NCI-H128 (cell line): ENCODE results near the gene CCNJ.

Experiments
- DNase-seq: peaks from one replicate; lab custom pipeline; 2025; ENCODE audit not compliant: unreplicated experiment; lab: John Stamatoyannopoulos, UW

Gene CCNJ

DNA sequence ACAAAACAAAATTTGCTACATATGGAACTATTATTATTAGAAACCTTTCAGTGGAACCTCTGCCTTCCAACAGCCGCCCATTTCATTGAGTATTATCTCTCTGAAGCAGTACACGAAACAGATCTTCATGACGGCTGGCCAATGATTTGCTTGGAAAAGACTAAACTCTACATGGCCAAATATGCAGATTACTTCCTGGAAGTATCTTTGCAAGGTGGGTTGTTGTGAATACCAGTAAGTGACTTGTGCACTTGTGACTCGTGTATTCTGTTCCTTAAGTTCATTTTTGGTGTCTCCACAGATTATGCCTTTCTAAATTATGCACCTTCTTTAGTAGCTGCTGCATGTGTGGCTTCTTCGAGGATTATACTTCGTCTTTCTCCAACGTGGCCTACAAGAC lies 13.4 kb downstream of the CCNJ start:
- no peak for DNase-seq

DNA sequence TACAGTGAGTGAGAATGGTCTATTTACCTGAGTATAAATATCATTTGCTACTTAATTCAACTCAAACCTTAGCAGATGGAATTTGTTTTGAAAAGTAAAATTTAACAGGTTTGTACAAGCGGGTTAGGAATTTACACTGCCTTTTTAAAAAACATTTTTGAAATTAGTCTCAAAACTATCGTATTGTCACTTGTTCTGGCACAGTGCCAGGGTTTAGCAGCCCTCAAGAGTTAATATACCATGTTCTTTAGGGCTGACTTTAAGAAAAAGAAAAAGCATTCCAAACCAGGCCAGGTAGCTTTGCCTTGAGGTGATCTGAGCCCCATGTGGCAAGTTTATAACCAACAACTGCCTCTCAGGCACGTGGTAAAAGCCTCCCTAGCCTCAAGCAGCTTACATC lies 17.8 kb downstream of the CCNJ start:
- no peak for DNase-seq

DNA sequence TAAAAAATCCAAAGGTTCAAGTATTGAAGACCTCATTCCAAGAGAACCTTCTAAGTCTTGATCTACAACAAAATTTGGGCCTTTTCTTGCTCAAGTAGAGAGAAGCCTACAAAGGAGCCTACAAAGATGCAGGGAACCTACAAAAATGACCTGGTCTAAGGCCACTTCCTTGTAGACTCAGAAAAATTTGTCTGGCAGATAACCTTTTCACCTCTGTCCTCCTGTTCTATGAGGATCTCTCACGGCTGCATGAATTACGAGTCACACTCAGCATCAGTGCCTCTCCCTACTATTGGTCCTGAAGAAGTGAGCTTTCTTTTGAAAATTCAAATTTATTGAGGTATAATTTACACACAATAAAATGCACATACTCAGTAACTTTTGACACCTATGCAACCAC lies 29.3 kb downstream of the CCNJ start:
- no peak for DNase-seq

DNA sequence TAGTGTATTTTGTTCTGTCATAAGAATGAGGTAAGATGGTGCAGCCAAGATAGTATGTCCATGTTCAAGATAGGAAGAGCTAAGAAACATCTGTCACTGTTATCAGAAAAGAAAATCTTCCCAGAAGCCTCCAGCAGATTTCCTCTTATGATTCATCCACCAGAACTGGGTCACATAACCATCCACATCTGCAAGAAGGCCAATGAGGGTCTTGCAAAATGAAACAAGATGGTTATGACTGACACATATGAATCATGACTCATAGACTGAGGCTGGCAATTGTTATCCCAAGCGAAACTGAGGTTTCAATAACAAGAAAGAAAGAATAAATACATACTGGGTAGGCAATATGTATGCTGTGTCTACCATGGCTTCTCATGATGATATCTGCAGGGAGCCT lies 30.3 kb downstream of the CCNJ start:
- DNase-seq: no peak

DNA sequence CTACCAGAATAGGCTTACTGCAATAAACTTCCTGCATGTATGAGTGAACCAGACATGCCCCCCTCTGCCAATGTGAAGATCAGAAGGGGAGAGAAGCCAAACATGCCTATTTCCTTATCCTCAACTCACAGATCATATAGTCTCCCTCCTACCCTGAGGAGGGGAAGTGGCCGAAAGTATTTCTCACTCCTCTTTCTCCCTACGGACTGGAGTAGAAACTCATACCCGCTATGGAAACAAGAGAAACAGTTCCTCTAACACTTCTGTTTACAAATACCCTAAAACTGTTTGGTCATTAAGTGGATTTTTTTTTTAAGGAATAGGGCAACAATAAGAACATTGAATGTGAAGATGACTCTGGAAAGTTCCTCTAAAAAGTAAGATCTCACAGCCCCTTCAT lies 31.4 kb downstream of the CCNJ start:
- no peak for DNase-seq

DNA sequence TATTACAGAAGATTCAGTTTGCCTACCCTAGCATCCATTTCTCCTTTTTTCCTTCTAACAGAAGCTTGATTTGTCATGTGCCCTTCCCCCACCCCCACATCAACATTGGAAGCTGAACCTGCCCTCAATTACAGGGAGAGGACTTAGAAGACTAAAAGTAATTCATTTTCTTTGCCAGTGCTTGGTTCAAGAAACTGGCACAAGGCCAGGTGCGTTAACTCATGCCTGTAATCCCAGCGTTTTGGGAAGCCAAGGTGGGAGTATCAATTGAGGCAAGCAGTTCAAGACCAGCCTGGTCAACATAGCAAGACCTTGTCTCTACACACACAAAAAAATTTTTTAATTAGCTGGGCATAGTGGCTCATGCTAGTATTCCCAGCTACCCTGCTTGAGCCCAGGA lies 32.6 kb downstream of the CCNJ start:
- no peak for DNase-seq

DNA sequence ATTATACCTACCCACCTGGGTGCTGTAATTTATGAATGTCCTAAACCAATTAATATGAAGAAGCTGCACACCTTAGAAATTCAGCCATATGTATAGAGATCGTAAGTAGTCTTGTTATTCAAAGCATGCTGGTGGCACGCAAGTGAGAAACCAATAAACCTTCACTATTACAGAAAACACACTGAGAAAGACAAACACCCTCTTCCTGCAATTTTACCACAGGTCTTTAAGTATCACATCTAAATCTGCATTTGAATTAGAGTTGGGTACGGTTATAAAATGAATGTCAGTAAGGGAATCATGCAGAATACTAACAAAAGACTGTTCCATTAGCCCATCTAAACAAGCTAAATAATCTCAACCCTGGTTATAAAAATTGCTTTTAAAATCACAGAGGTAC lies 33.8 kb downstream of the CCNJ start:
- DNase-seq: no peak

DNA sequence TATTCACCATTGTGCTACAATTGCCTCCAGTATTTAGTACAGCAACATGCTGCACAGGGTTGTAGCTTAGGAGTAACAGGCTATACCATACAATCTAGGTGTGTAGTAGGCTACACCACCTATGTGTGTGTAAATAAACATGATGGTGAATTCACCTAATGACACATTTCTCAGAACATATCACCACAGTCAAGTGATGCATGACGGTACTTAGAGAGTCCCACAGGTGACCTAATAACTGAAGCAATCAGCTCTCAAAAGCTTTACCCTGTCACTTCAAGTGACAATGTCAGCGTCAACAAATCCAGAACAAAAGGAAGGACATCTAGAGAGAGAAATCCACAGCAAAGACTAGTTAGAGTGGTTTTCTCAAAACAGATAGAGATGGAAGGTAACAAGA lies 38.8 kb downstream of the CCNJ start:
- DNase-seq: no peak

DNA sequence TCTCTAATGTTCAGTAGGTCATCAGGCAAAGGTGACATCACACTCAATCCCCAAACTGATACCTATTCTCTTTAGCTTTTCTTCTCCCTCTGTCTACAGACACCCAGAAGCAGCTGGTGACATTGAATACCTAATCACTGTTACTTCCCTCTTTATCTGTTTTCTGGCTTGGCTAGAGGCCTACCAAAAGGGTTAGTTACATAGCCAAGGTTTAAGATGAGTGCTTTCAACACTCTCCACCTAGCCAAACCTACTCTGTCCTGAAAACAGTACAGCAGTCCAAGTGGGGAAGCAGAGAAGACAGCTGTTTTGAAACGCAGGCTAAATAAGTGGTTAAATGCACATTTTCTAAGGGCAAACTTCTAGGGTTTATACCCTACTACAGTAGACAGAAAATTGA lies 39.4 kb downstream of the CCNJ start:
- DNase-seq: no peak

DNA sequence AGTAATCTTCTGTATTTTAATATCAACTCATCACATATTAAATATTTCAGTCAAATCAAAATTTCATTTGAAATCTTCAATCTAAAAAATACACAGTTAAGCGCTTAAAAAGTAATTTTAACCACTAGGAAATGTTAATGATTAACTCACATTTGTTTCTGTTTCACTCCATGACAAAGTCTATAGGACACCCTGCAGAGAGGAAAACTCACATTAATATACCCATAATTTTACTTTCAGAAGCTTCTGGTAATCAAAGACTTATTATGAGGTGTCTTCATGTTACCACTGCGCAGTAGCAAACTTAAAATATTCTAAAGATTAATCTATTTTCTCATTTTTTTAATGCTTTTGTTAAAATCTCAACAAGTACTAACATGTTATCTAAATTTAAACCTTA lies 45.7 kb downstream of the CCNJ start:
- no peak for DNase-seq

DNA sequence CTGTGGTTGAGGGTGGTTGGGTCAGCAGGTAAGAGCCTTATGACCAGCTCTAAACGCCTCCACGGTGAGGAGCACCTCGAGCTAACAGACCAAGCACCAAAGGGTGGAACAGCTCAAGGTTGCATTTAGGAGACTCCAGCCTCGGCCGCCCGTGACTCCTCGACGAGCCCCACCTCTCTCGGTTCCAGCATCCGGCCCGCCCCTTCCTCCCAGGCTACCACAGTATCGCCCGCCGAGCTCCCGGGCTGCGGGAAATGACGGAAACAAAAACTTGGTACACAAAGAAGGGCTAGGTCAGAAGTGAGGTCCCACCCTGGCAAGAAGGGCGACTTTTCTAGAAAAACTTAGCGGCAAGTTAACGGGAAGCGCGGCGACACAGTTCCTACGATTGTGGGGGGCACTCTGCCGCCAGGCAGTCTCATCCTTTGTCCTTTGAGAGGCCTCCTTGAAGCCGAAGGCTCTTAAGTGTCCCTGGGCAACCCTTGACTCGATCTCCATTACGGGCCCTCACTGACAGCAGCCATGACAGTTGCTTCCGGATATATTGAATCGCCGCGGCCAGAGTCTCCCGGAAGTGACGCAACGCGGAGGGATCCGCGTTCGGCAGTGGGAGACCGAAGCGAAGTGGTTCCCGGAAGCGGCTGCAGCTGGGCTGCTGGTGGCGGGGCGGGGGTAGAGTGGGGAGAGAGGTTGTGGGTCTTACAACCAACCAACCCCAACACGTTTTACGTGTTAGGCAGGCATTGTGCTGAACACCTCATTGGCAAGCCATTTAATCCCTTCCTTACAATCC lies 46.5 kb downstream of the CCNJ start:
- DNase-seq: peak; percentile 54

DNA sequence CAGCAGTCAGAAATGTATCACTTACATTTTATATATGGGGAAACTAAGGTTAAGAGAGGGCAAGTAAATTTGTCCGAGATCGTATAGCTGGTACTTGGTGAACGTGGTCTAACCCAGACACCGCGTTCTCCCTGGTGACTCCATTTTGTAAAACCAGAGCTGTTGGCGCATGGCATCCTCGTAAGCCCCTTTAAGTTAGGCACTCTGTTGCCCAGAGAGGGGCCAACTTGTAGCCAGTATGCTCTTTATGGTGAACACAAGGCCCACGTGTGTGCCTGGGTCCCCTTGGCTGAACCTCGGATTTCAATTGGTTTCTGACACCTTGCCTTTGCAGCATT lies 47.0 kb downstream of the CCNJ start:
- no peak for DNase-seq

DNA sequence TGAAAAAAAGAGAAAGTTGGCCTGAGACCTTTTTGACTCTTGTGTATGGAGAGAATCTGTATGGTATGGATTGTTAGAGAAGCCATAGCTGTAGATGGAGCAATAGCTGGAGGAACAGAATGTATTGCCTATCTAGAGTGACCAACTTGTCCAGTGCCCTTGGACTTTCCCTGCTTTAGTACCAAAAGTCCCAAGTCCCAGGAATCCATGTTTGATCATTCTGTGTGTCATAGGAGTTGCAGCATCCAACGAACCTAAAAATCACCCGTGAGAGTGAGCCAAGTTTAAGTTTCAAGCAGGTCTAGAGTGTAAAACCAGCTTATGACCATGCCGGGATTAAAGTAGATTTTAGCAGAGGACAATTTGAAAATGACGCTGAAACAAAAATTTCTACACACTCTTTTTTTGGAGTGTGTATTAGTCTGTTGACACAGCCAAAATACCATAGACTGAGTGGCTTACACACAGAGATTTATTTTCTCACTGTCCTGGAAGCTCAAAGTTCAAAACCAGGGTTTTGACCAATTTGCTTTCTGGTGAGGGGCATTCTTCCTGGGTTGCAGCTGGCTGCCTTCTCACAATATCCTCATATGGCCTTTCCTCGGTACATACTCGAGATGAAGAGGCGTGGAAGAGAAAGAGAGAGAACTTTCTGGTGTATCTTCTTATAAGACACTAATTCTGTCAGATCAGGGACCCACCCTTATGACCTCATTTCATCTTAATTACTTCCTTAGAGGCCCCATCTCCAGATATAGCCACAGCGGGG lies 49.8 kb downstream of the CCNJ start:
- DNase-seq: no peak

DNA sequence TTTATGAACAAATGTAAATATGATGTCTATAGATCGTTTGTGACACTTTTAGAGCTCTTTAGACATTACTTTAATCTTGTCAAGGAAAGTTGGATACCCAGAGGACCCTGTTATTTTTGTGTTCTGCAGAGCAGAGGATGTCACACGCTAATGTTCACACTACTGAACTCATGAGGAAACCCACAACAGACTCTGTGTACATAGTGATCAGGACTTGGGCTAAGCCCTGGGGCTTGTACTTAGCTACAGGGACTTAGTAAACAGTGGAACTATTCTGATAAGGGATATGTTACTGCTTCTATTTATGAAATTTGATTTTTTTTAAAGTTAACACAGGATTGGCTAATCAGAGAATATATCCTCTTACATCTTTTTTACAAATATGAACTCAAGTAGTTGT lies 50.6 kb downstream of the CCNJ start:
- DNase-seq: no peak

DNA sequence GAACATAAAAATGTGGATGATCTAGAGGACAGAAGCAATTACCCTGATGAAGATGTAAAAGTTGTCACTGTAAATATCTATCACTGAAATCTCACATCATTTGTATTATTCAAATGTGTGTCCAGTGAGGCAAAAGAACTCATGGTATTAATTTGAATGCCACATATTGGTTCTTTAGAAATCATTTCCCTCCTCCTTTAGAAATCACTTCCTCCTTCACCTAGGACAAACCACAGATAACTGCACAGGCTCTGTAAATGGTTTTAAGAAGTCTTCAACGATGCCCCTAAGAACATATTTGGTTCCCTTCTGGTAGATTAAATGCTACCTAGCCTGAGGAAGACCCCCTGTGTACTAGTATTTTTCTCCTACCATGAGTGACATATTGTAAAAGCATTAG lies 53.6 kb downstream of the CCNJ start:
- DNase-seq: no peak

DNA sequence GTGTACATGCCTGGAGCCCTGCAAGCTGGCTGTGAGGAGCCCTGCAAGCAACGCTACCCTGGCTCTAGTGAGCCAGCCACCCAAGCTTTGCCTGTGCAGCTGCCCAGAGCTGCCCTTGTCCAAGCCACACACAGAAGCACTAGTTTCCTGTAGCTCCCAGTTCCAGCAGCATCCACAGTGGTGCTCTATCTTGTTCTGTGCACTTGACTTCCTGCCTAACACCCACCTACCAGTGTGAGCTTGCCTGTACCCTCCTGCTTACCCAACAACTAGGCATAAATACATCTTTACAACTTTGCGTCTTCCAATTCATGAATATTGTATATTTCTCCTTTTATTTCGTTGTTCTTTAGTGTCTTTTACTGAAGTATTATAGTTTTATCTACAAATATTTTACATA lies 54.5 kb downstream of the CCNJ start:
- DNase-seq: no peak

DNA sequence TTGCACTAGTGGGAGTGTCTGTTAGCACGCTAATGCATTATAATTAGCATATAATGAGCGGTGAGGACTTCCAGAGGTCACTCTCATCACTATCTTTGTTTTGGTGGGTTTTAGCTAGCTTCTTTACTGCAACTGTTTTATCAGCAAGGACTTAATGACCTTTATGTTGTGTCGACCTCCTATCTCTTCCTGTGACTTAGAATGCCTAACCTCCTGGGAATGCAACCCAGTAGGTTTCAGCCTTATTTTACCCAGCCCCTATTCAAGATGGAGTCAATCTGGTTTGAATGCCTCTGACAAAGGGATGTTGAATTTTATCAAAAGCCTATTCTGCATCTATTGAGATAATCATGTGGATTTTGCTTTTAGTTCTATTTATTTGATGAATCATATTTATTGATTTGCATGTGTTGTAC lies 64.2 kb downstream of the CCNJ start:
- no peak for DNase-seq
